ENCODE measurements around the gene IDH3B. TPM values are rescaled to one million over a fixed set of nuclear protein-coding genes. Genes with fewer than 3 reads are reported as not detected.

Gene IDH3B
- total RNA-seq, 4 donors from 2014 or later, result 103 to 158 (median 116) TPM

DNA sequence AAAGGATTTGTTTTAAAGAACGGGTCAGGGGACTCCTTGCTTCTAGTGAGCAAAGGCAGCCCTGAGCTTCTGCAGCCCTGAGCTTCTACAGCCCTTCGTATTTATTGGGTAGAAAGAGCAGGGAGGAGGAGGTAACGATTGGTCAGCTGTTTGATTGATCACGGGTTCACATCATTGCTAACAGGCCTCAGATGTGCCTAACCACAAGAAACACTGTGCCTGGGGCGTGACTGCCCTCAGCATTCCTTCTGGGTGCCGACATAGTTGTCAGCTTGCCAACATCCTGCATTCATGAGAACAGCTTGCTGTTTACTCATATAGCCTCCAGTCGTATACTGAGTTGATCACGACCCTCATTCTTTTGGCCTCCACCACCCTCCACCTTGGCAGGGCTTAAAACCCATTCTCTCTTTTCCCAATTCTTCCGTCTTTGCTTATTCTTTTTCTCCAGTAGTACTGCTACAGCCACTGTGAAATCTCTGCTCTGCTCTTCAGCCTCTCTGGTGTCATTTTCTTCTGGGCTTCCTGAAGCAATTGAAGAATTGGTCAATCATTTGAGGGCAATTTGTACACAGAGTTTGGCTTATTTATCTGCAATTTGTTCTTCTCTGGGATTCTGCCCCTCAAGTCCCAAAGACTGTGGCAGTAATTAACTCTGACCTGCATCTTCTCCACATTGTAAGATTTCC, 37.0 kb downstream of the IDH3B start:
- peaks cover 10% of the 10 kb centered on the region for H3K27me3 ChIP-seq
- ATAC-seq, result no peak
- peaks cover 0 to 21% (median 0%) of the 10 kb centered on the region in 3 donors for H3K9me3 ChIP-seq
- TF ChIP-seq POLR2A (IDR thresholded peaks at IDR 0.05), result no peak
- TF ChIP-seq POLR2AphosphoS5 (IDR thresholded peaks at IDR 0.05), result no peak
- TF ChIP-seq, protein P1, sequence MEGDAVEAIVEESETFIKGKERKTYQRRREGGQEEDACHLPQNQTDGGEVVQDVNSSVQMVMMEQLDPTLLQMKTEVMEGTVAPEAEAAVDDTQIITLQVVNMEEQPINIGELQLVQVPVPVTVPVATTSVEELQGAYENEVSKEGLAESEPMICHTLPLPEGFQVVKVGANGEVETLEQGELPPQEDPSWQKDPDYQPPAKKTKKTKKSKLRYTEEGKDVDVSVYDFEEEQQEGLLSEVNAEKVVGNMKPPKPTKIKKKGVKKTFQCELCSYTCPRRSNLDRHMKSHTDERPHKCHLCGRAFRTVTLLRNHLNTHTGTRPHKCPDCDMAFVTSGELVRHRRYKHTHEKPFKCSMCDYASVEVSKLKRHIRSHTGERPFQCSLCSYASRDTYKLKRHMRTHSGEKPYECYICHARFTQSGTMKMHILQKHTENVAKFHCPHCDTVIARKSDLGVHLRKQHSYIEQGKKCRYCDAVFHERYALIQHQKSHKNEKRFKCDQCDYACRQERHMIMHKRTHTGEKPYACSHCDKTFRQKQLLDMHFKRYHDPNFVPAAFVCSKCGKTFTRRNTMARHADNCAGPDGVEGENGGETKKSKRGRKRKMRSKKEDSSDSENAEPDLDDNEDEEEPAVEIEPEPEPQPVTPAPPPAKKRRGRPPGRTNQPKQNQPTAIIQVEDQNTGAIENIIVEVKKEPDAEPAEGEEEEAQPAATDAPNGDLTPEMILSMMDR (IDR thresholded peaks at IDR 0.05), result no peak
- TF ChIP-seq EP300 (IDR thresholded peaks at IDR 0.05), result no peak
- H3K36me3 ChIP-seq, result no peaks in the 10 kb centered on the region
- 66 to 82% methylated on average over 5 of the region's 9 CpGs for WGBS, 2 donors (ENCODE audit: low coverage in 1 of 2)
- H3K4me3 ChIP-seq, result no peak overlapping the region
- H3K4me1 ChIP-seq, result no peaks in the 10 kb centered on the region
- H3K27ac ChIP-seq, result no peak overlapping the region

DNA sequence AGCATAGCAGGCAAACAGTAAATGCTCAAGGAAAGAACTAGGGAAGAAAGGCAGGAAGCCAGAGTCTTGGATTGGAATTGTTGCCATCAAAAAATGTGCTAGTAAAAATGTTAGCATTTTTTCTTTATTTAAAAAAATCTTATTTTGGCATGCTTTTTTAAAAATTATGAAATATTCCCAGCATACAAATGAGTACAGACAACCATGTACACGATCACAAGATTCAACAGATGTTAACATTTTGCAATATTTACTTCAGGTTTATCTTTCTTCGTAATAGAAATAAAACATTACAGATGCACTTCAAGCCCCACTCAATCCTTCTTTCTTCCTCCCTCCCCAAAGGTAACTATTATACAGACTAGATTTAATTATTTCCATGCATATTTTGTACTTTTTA, 39.0 kb downstream of the IDH3B start:
- TF ChIP-seq POLR2AphosphoS5 (IDR thresholded peaks at IDR 0.05) (no peak), POLR2A (IDR thresholded peaks at IDR 0.05) (no peak), EP300 (IDR thresholded peaks at IDR 0.05) (no peak)
- TF ChIP-seq, protein P1 (IDR thresholded peaks at IDR 0.05), result no peak
- H3K9me3 ChIP-seq, result peaks cover 0 to 12% (median 0%) of the 10 kb centered on the region in 3 donors
- no peaks in the 10 kb centered on the region for H3K36me3 ChIP-seq
- H3K4me1 ChIP-seq, result no peaks in the 10 kb centered on the region
- H3K4me3 ChIP-seq, result no peak overlapping the region
- WGBS, 2 donors (ENCODE audit: low coverage in 1 of 2), result 40 to 50% methylated on average over 2 of the region's 2 CpGs
- peak overlapping the region in 1 of 4 donors; percentile 17 for H3K27ac ChIP-seq
- ATAC-seq, result peak; percentile 43
- peaks cover 17% of the 10 kb centered on the region for H3K27me3 ChIP-seq

DNA sequence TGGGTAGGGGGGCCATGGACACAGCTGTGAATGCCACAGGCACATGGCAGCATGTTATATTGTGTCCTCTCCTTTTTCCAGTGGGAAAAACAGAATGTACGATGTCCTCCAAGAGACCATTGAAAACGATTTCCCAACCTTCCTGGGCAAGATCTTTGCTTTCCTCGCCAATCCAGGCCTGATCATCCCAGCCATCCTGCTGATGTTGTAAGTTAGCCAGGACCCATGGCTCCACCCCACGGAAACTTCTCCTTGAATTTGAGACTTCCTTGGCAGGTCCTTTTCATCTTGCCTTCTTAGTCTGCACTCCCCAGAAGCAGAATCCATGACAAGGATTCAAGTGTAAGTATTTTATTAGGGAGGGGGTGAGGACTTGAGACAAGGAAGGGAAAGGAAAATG, 39.8 kb downstream of the IDH3B start:
- no peak for TF ChIP-seq POLR2AphosphoS5 (IDR thresholded peaks at IDR 0.05)
- TF ChIP-seq POLR2A (IDR thresholded peaks at IDR 0.05), result no peak
- TF ChIP-seq EP300 (IDR thresholded peaks at IDR 0.05), result no peak
- TF ChIP-seq, protein P1 (IDR thresholded peaks at IDR 0.05), result no peak
- Histone ChIP-seq H3K4me1 (no peaks in the 10 kb centered on the region), H3K27me3 (peaks cover 24% of the 10 kb centered on the region), H3K9me3 (peaks cover 0 to 21% (median 0%) of the 10 kb centered on the region in 3 donors), H3K27ac (peak overlapping the region in 2 of 4 donors; percentile 14 to 22), H3K4me3 (no peak overlapping the region), H3K36me3 (no peaks in the 10 kb centered on the region)
- WGBS, 2 donors (ENCODE audit: low coverage in 1 of 2), result 53 to 83% methylated on average over 1 to 4 of the region's 4 CpGs
- peak; percentile 84 for ATAC-seq

DNA sequence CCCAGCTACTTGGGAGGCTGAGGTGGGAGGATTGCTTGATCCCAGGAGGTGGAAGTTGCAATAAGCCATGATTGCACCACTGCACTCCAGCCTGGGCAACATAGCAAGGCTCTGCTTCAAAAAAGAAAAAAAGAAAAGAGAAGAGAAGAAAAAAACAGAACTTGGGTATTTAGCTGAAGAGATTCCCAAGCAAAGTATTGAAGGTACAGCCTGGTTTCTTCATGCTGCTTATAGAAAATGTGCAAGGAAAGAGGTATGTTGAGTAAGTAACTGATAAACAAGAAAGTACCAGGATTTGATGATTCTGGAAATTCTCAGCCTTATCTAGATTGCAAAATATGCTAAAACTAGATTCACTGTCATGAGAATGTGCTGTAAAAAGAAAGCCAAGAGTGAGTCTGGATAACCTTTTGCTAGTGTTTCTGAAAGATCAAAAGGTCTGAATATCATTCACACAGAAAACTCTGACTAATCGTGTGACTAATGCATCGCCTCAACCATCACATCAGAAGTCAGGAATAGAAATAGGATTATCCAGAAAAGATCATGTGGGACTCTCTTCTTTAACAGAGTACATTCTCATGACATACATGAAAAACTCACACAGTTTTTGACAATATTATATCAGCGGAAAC, 43.9 kb downstream of the IDH3B start:
- Histone ChIP-seq H3K9me3 (peaks cover 0 to 17% (median 0%) of the 10 kb centered on the region in 3 donors), H3K4me1 (no peaks in the 10 kb centered on the region), H3K27me3 (peaks cover 22% of the 10 kb centered on the region), H3K27ac (no peak overlapping the region), H3K4me3 (no peak overlapping the region), H3K36me3 (no peaks in the 10 kb centered on the region)
- TF ChIP-seq, protein P1 (IDR thresholded peaks at IDR 0.05), result no peak
- TF ChIP-seq POLR2AphosphoS5 (IDR thresholded peaks at IDR 0.05), result no peak
- no peak for TF ChIP-seq POLR2A (IDR thresholded peaks at IDR 0.05)
- TF ChIP-seq EP300 (IDR thresholded peaks at IDR 0.05), result no peak
- 88 to 91% methylated on average over 3 of the region's 3 CpGs for WGBS, 2 donors (ENCODE audit: low coverage in 1 of 2)
- ATAC-seq, result no peak
